ENCODE results near the gene SNX6. TPM values are rescaled to one million over a fixed set of nuclear protein-coding genes. Genes with fewer than 3 reads are reported as not detected.

Gene SNX6
- total RNA-seq, 1 experiment from 2014 or later = 64.2 TPM

Other genes starting within 250 kb of the SNX6 start
- 20.2 and 20.9 TPM in 2 replicates for gene SPTSSA, start 167.9 kb downstream of the SNX6 start, total RNA-seq (2021)
- 33.1 and 34.6 TPM in 2 replicates for gene EAPP, start 90.4 kb downstream of the SNX6 start, total RNA-seq (2021)
- gene CFL2, start 84.4 kb upstream of the SNX6 start, total RNA-seq (2021) = 89.4 and 92.7 TPM in 2 replicates
- gene BAZ1A, start 245.2 kb upstream of the SNX6 start, total RNA-seq (2021) = 70.3 and 71.5 TPM in 2 replicates